GM18858 (cell line): ENCODE results near the gene FKBP8.

Experiments used
- ATAC-seq: cut with Tn5 transposase; IDR thresholded peaks from one replicate; pipeline ENCODE4 v1.9.1; 2021; ENCODE audit not compliant: unreplicated experiment

FKBP8 gene

DNA sequence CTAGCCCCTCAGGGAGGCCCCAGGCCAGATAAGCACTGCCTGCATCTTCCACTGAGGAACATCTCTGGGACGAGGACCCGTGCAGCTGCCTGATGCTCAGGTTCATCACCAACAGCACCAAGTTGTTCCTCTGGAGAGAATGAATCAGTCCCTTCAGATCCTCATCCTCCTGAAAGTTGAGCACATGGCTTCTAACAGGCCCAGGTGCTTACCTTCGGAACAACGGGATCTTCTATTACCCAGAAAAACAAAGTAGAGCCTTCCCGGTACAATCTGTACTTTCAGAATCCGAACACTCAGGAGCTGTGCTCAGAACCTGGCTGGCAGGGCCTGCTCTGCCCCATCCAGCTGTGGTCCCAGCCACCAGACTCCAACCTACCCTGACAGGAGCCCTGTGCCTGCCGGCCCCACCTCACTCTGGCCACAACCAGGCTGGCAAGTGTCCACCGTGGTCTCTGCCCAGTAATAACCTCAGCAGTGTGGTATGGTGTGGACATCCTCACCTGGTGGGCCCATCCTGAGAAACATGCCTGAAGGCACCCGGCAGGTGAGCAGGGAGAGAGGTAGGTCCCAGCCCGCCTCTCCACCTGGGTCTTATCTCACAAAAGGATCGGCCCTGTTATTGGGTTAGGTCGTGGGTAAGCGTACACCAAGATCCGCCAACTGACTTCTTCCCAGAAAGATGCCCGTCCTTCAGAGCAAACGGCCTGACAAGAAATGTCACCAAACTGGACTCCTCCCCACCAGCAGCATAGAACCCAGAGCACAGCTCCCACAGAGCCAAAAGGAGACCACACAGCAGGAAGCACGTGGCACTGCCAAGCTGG lies 55.6 kb downstream of the FKBP8 start:
- ATAC-seq = no peak

DNA sequence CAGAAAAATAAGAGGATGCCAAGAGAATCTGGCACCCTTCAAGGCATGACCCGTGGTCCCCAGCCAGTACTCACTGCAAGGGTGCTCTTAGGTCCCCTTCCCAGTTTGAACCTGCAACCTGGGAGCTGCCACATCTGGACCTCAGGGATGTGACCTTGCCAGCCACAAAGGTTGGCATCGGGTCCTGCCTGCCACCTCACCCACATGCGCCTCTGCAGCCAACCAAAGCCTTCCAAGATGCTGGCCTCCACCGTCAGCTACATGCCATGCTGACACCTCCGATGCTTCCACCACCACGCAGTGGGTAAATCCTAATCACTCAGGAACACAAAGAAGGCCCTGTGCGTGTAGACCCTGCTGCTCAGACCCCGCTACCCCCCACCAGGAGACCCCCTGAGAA lies 56.6 kb downstream of the FKBP8 start:
- ATAC-seq = no peak

DNA sequence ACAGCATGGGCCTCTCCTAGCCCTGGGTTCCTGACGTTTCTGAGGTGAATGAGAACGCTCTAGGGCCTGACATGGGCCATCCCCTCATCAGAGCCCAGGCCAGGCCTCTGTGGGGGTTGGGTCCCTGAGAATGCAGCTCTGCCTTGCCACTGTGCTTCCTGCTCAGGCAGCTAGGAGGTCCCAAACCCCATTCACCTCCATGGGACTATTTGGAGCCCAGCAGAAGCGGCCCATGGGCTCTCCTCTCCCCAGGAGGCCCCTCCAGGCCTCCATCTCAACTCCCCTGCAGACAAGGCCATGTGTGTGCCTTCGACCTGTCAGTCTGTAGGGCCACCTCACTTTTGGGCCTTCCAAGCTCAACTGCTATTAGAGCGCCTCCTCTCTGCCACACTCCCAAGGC lies 58.4 kb downstream of the FKBP8 start:
- ATAC-seq = no peak

DNA sequence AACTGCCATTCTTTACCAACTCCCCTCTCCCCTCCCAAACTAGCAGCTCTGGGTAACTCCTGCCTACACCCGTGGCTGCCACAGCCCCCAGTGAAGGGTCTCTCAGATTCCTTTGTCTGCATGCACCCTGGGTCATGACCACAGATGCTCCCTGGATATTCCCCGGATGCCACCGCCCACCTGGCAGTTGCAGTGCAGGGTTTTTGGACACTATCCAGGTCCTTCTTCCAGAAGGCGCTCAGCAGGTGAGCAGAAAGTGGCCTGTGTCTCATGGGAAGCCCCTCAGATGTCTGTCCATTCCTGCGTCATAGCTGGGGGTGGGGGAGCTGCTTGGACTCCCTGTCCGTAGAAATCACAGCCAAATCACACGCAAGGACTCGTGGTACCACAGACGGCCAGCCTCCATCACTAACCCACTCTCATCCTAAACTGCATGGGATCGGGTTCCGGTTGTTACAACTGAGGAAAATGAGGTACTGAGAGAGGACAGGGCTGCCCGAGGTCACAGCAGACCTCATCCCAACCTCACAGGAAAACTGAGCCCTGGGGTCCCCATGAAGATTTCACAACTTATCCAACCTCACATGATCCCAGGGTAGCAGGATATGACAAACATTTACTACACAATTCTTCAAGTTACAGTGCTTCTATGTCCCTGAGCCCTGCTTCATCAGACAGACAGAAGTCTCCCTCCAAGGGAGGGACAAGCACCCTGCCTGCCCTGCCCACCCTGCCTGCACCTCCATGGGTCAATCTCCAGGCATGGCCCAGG lies 60.1 kb downstream of the FKBP8 start:
- ATAC-seq = no peak
